ENCODE measurements around the gene FBXL4.

- TF ChIP-seq POLR2A (IDR thresholded peaks at IDR 0.05; ENCODE audit: low read depth, low read length): no peak
- TF ChIP-seq POLR2AphosphoS5 (IDR thresholded peaks at IDR 0.05; ENCODE audit: low read depth, low read length): no peak
- no peak for TF ChIP-seq TAF1 (IDR thresholded peaks at IDR 0.05; ENCODE audit: borderline replicate concordance, low read depth, low read length)
These were observed 109.7 kb downstream of the FBXL4 start for GRCh38 chr6:98838032-98838431.

Measured in GM12892 (cell line).